CD1c-positive myeloid dendritic cell (primary cell): ENCODE measurements around the gene BACE1-AS.

Experiments
- DNase-seq: peaks from one replicate; pipeline ENCODE4 v3.0.0-alpha.2; 2016; ENCODE audit errors: extremely low spot score

BACE1-AS gene

GRCh38 chr11:117292616-117293015 lies 1.5 kb downstream of the BACE1-AS start:
- DNase-seq: no peak

GRCh38 chr11:117295438-117296137 lies 4.4 kb downstream of the BACE1-AS start:
- DNase-seq: no peak

GRCh38 chr11:117296881-117297280 lies 5.7 kb downstream of the BACE1-AS start:
- DNase-seq: no peak

GRCh38 chr11:117298195-117298594 lies 7.0 kb downstream of the BACE1-AS start:
- no peak for DNase-seq

DNA sequence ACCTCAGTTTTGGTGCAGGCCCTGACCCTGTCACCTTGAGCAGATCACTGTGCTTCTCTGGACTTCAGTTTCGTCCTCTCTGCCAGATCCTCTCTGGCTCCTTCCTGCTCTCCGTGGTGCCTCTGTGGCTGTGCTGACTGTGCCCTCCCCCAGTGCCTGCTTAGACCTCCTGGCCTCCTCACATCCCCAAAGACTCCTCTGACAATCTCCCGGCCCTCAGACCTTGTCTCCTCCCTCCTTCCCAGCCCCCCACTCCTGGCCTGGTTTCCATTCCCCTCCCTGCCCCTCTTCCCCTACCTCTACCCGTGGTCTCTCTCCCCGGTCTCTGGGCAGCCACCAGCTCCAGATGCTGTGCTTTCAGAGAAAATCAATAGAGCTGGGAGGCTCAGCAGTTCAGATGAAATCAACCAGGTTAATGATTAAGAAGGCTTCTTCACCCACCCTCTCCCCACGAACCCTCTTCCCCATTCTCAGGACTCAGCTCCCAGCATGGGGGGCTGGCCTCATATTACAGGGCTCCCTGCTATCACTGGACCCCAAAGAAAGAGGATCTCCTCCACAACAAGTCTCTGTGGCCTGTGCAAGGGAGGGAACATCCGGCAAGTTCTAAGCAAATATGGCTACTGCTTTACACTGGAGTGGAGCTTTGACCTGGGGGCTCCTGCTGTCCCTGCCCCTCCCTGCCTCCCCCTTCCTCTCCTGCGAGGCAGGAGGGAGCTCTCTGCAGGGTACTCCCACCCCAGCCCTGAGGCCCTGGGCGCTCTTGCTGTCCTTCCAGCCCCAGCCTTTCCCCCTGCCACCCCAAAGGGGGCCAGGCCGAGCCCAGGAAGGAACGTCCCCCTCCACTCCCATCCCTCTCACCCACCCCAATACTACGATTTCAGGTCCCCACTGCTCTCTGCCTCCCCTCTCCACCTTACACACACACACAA lies 8.5 kb downstream of the BACE1-AS start:
- DNase-seq: no peak

GRCh38 chr11:117300283-117300663 lies 9.1 kb downstream of the BACE1-AS start:
- no peak for DNase-seq

DNA sequence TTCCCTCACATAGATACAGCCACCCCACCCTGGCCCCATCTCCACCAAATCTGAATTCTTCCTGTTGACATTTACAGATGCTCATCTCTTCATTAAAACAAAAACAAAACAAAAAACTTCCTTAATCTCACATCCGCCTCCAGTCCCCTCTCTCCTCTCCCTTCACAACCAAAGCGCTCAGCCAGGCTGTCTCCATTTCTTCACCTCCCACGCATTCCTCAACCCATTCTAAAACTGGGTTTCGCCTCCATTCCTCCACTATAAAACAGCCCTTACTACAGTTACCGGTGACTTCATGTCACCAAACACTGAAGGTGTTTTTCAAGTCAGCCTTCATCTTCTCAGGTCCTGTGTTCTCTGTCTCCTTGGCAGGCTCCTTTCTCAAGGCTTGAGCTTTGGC lies 9.6 kb downstream of the BACE1-AS start:
- no peak for DNase-seq

DNA sequence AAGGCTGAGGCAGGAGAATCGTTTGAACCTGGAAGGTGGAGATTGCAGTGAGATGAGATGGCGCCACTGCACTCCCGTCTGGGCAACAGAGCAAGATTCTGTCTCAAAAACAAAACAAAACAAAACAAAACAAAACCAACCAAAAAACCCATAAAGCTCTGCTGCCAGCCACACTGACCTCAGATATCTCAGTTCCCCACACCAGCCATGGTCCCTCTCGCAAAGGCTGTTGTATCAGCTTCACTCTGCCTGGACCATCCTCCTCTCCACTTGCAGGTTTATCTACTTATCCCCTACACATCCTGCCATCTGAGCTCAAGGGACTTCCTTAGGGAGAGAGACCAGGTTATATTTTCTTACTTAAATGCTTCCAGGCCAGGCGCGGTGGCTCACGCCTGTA lies 11.1 kb downstream of the BACE1-AS start:
- no peak for DNase-seq

- DNase-seq: no peak
Measured at GRCh38 chr11:117303101-117303500, 12.0 kb downstream of the BACE1-AS start.

GRCh38 chr11:117303646-117304315 lies 12.6 kb downstream of the BACE1-AS start:
- no peak for DNase-seq

- DNase-seq: no peak
Measured at GRCh38 chr11:117305145-117305544, 14.0 kb downstream of the BACE1-AS start.

- no peak for DNase-seq
Measured at GRCh38 chr11:117309310-117309709, 18.2 kb downstream of the BACE1-AS start.

GRCh38 chr11:117313091-117313490 lies 21.9 kb downstream of the BACE1-AS start:
- DNase-seq: peak; percentile 72

DNA sequence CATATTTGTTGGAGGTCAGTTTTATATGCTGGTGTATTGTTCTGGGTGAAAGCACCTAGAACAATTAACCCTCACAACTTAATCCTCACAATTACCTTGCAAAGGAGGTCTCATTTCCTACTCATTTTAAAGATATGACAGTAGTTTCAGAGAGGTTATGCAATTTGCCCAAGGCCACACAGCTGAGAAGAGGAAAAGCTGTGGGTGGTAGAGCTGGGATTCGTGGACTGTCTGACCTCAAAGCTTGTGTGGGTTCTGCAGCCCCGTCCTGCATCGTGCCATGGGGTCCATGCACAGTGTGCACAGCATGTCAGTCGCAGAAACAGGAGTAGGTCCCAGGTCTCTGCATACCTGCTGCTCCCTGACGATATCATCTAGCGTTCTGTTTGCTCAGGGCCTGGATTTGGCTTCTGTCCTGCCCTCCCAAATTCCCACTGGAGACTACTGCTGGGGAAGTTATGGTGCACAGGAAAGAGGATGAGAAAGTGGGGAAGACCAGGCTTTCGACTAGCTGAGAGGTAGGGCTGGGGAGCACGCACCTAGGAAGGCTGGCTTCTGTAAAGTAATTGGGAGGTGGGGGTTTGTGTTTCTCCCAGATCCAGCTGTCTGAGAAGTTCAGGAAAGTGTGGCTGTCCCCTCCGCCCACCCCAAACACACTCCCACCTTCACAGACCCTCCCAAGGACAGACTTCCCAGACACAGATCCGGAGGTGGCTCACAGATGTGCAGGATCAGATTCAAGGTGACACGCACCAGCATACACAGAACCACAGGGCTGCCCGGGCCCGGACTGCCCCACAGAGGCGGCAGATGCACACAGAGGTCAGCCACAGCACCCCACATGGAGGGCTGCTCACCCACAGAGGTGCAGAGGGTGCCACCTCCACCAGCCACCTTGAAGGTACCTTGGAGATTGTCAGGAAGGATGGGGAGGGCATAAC lies 23.0 kb downstream of the BACE1-AS start:
- DNase-seq: peak; percentile 17

GRCh38 chr11:117314840-117315239 lies 23.7 kb downstream of the BACE1-AS start:
- DNase-seq: no peak

DNA sequence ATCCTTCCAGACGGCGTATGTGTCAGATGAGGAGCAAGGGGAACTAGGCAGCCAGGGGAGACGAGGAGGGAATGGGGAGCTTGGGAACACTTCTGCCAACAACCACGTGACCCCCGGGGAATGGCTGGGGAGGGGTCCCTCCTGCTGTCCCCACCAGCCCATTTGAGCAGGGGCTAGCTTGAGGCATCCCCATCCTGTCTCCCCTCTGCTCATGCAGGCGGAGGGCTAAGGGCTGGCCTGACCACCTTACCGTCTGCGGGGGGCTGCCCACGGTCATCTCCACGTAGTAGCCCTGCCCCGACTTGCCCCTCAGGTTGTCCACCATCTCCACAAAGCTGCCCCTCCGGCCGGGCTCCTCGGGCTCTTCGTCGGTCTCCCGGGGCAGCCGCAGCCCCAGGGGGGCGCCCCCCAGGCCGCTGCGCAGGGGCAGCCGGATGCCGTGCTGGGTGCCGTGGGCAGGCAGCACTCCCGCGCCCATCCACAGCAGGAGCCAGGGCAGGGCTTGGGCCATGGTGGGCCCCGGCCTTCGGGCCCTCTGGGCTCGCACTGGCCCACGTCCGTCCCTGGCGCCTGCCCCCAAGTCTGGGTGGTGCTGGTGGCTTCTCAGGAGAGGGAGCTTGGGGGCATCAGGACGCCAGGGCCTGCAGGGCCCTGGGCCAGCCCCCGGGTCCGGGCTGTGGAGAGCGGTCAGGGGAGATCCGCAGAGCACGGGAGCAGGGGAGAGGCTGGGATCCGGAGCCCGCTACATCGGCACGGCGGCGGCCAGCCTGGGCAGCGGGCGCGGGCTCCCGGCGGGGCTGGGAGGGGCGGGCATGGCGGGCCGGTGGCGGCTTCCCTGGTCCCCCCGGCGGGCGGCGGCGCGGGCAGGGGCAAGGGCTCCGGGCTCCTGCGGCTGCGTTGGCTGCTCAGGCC lies 24.4 kb downstream of the BACE1-AS start:
- peak; percentile 20 for DNase-seq

- DNase-seq: peak; percentile 41
Measured at GRCh38 chr11:117316197-117316961, 25.2 kb downstream of the BACE1-AS start, which contains the start of gene BACE1. Gene BACE1 (minus strand): TSS chr11:117316256. CDS start chr11:117315795, 461 bp downstream.

GRCh38 chr11:117318738-117319137 lies 27.6 kb downstream of the BACE1-AS start:
- no peak for DNase-seq

DNA sequence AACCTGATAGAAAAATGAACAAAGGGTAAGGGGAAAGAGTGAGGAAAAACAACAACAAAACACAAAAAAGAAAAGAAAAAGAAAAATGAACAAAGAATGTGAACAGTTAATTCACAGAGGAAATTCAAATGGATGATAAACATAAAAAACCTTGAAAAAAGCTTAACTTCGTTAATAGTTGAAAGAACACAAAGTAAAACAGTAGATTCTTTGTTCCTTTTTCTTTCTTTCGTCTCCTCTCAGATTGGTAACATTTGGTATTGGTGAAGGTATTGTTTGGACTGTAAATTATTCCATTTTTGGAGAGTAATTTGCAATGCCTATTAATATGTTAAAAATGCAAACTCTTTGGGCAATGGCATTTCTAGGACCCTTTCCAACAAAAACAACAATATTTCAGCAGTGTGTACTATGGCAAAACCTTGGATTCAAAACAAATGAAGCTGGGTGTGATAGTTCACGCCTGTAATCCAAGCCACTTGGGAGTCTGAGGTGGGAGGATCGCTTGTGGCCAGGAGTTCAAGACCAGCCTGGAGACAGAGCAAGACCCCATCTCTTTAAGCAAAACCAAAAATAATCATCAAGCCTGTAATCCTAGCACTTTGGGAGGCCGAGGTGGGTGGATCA lies 28.2 kb downstream of the BACE1-AS start:
- DNase-seq: no peak
